ENCODE data around the gene ATP8A2. TPM values are rescaled to one million over a fixed set of nuclear protein-coding genes. Genes with fewer than 3 reads are reported as not detected.

The ATP8A2 gene
- total RNA-seq, 3 donors from 2014 or later (not counting 1 experiment from before 2014, with no cell fraction given), result 0.43 to 0.68 (median 0.59) TPM

DNA sequence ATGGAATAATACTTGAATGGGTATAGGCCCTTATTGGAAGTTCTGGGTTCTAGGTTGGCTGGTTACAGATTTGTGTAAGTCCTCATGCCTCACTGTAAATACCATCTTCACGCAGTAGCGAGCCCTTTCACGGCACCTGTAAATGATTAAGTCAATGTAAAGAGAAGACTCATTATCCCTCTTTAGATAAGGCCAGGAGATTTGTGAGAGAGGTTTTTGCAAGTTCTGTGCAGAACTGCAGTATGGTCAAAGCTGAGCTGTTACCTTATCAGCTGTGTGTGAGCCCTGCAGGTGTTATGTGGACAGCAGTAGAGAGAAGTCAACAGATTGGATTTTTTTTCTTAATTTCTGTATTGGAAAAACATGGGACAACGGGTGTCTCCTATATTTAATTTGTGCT lies 538.5 kb downstream of the ATP8A2 start:
- H3K27ac Mint-ChIP-seq, result no peak overlapping the region
- Histone ChIP-seq H3K27me3 (ENCODE audit: control insufficient read depth, insufficient read depth, low read length) (no peaks in the 10 kb centered on the region), H3K27ac (ENCODE audit: low read length) (no peak overlapping the region), H3K4me1 (ENCODE audit: control insufficient read depth, insufficient read depth, low read length) (no peaks in the 10 kb centered on the region), H3K9me3 (ENCODE audit: control insufficient read depth, insufficient read depth, low read length) (no peaks in the 10 kb centered on the region), H3K4me3 (ENCODE audit: low read length) (no peak overlapping the region), H3K36me3 (ENCODE audit: control insufficient read depth, insufficient read depth, low read length) (no peaks in the 10 kb centered on the region)
- 92% methylated on average over 4 of the region's 4 CpGs for WGBS (ENCODE audit: insufficient coverage)
- peaks cover 14 to 16% of the 10 kb centered on the region in 2 donors for H3K27me3 Mint-ChIP-seq (ENCODE audit: low read depth in 2 of 2)
- intact Hi-C loops (cut with micrococcal nuclease), result no loop called here
- DNase-seq (no peak), ATAC-seq (no peak)
- no peaks in the 10 kb centered on the region for H3K4me1 Mint-ChIP-seq
- H3K36me3 Mint-ChIP-seq, result no peaks in the 10 kb centered on the region
- TF ChIP-seq, protein P1, sequence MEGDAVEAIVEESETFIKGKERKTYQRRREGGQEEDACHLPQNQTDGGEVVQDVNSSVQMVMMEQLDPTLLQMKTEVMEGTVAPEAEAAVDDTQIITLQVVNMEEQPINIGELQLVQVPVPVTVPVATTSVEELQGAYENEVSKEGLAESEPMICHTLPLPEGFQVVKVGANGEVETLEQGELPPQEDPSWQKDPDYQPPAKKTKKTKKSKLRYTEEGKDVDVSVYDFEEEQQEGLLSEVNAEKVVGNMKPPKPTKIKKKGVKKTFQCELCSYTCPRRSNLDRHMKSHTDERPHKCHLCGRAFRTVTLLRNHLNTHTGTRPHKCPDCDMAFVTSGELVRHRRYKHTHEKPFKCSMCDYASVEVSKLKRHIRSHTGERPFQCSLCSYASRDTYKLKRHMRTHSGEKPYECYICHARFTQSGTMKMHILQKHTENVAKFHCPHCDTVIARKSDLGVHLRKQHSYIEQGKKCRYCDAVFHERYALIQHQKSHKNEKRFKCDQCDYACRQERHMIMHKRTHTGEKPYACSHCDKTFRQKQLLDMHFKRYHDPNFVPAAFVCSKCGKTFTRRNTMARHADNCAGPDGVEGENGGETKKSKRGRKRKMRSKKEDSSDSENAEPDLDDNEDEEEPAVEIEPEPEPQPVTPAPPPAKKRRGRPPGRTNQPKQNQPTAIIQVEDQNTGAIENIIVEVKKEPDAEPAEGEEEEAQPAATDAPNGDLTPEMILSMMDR (IDR thresholded peaks at IDR 0.05), result no peak
- no peak overlapping the region for H3K4me3 Mint-ChIP-seq
- H3K9me3 Mint-ChIP-seq, result no peaks in the 10 kb centered on the region

DNA sequence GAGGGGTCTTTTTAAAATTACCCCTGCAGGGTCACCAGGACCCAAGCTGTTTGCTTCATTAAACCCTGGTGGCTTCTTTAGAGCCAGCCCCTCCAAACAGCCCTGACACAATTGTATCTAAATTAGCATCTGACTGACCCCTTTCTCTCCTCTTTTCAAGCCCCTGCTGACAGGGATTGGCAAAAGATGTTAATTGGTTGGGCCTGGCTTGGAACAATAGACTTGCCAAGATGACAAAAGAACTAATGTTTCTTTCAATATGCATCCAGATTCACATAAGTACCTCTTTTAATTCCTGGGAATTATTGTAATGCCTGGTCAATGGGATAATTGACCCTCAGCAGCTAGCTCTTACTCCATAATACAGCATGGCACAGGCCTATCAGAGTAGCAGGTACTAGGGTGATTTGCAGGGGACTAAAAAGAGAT lies 539.2 kb downstream of the ATP8A2 start:
- no peaks in the 10 kb centered on the region for H3K9me3 Mint-ChIP-seq
- Histone ChIP-seq H3K36me3 (ENCODE audit: control insufficient read depth, insufficient read depth, low read length) (no peaks in the 10 kb centered on the region), H3K27me3 (ENCODE audit: control insufficient read depth, insufficient read depth, low read length) (no peaks in the 10 kb centered on the region), H3K27ac (ENCODE audit: low read length) (no peak overlapping the region), H3K9me3 (ENCODE audit: control insufficient read depth, insufficient read depth, low read length) (no peaks in the 10 kb centered on the region), H3K4me3 (ENCODE audit: low read length) (no peak overlapping the region), H3K4me1 (ENCODE audit: control insufficient read depth, insufficient read depth, low read length) (no peaks in the 10 kb centered on the region)
- peaks cover 14 to 16% of the 10 kb centered on the region in 2 donors for H3K27me3 Mint-ChIP-seq (ENCODE audit: low read depth in 2 of 2)
- H3K27ac Mint-ChIP-seq, result no peak overlapping the region
- TF ChIP-seq, protein P1 (IDR thresholded peaks at IDR 0.05), result no peak
- no peaks in the 10 kb centered on the region for H3K36me3 Mint-ChIP-seq
- DNase-seq (no peak), ATAC-seq (no peak)
- intact Hi-C loops (cut with micrococcal nuclease), result no loop called here
- H3K4me1 Mint-ChIP-seq, result no peaks in the 10 kb centered on the region
- H3K4me3 Mint-ChIP-seq, result no peak overlapping the region

DNA sequence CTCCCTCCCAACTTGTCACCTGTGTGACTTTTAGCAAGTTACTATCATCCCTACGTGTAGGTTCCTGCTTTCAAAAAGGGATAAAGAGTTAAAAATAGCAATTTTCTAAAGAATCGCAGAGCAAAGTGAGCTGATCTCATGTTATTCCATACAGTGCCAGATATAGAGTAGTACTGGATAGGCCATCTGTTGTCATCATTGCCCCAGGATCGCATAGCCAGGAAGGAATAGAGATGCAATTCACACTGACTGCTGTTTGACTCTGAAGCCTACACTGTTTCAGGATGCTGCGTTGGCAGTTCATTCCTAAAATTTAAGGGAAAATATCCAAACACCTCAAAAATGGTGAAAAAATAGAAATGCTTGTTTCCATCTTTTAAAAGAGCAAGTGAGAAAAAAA lies 541.2 kb downstream of the ATP8A2 start:
- WGBS (ENCODE audit: insufficient coverage), result 89% methylated on average over 3 of the region's 4 CpGs
- no peak for DNase-seq
- Mint-ChIP-seq H3K4me3 (no peak overlapping the region), H3K4me1 (no peaks in the 10 kb centered on the region), H3K9me3 (no peaks in the 10 kb centered on the region), H3K36me3 (no peaks in the 10 kb centered on the region), H3K27me3 (ENCODE audit: low read depth in 2 of 2) (peaks cover 16 to 25% of the 10 kb centered on the region in 2 donors), H3K27ac (no peak overlapping the region)
- H3K4me1 ChIP-seq (ENCODE audit: control insufficient read depth, insufficient read depth, low read length), result no peaks in the 10 kb centered on the region
- TF ChIP-seq, protein P1 (IDR thresholded peaks at IDR 0.05), result no peak
- no peak overlapping the region for H3K4me3 ChIP-seq (ENCODE audit: low read length)
- no peaks in the 10 kb centered on the region for H3K9me3 ChIP-seq (ENCODE audit: control insufficient read depth, insufficient read depth, low read length)
- H3K27me3 ChIP-seq (ENCODE audit: control insufficient read depth, insufficient read depth, low read length), result no peaks in the 10 kb centered on the region
- no peak for ATAC-seq
- intact Hi-C loops (cut with micrococcal nuclease), result no loop called here
- no peak overlapping the region for H3K27ac ChIP-seq (ENCODE audit: low read length)
- no peaks in the 10 kb centered on the region for H3K36me3 ChIP-seq (ENCODE audit: control insufficient read depth, insufficient read depth, low read length)

DNA sequence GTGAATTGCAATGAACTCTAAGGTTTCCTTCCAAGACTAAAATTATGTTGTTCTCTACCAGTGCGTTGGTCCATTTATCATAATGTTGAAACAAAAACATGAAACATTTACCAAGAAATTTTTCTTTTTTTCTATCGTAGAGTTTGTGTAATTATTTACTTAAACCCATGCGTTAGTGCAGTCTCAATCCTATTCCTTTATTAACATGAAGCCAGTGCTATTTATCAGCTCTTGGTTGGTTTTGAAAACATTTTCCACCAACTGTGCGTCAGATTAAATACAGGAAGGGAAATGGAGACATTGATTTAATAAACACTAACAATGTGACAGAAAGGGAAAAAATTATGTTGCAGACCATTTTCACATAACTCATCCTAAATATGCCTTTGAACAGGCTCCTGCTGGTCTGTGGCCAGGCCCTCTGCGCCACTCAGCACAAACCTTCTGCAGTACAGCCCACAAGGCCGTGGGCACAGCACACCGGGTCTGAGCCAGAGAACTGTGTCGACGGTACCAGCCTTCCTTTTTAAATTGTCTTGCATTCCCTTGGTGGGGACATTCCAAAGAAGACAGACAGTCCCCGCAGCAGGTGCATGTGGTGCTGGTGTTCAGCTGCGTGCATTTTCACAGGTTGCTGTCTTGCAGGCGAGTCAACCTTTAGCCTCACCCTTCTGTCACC lies 544.2 kb downstream of the ATP8A2 start:
- Mint-ChIP-seq H3K4me3 (no peak overlapping the region), H3K36me3 (no peaks in the 10 kb centered on the region), H3K27ac (no peak overlapping the region), H3K9me3 (no peaks in the 10 kb centered on the region), H3K4me1 (peaks cover 0 to 5% of the 10 kb centered on the region in 2 donors), H3K27me3 (ENCODE audit: low read depth in 2 of 2) (peaks cover 16 to 25% of the 10 kb centered on the region in 2 donors)
- no peak for ATAC-seq
- intact Hi-C loops (cut with micrococcal nuclease), result no loop called here
- Histone ChIP-seq H3K4me1 (ENCODE audit: control insufficient read depth, insufficient read depth, low read length) (no peaks in the 10 kb centered on the region), H3K9me3 (ENCODE audit: control insufficient read depth, insufficient read depth, low read length) (no peaks in the 10 kb centered on the region), H3K4me3 (ENCODE audit: low read length) (no peak overlapping the region), H3K27ac (ENCODE audit: low read length) (no peak overlapping the region), H3K36me3 (ENCODE audit: control insufficient read depth, insufficient read depth, low read length) (no peaks in the 10 kb centered on the region), H3K27me3 (ENCODE audit: control insufficient read depth, insufficient read depth, low read length) (no peaks in the 10 kb centered on the region)
- TF ChIP-seq, protein P1 (IDR thresholded peaks at IDR 0.05), result no peak
- 89% methylated on average over 9 of the region's 12 CpGs for WGBS (ENCODE audit: insufficient coverage)
- DNase-seq, result no peak

Measured in natural killer cell (primary cell).